Stomach (tissue), 4 donors: ENCODE results near the gene FTO.

ENCODE experiments used
- EP300 ChIP-seq: sonication (generic); formaldehyde crosslinking; IDR thresholded peaks from one replicate; pipeline ENCODE4 v1.6.1; 2017; ENCODE audit warnings: antibody characterized with exemption
- POLR2AphosphoS5 ChIP-seq, 3 donors: sonication (generic); formaldehyde crosslinking; IDR thresholded peaks; one replicate each; pipeline ENCODE4 v1.6.1; 2016; ENCODE audit warnings: antibody characterized with exemption in 3 of 3
- TF ChIP-seq, protein P1 (sequence below), 7 experiments: fragments of 450-650 bp in 4 of 7; fragments of 200-600 bp in 3 of 7; sonication (generic) in 3 of 7; IDR thresholded peaks; one replicate each; pipeline ENCODE4 v1.5.1; 2016 to 2019; ENCODE audit warnings: antibody characterized with exemption in 7 of 7, control low read depth in 2 of 7, mild to moderate bottlenecking in 1 of 7

DNA sequence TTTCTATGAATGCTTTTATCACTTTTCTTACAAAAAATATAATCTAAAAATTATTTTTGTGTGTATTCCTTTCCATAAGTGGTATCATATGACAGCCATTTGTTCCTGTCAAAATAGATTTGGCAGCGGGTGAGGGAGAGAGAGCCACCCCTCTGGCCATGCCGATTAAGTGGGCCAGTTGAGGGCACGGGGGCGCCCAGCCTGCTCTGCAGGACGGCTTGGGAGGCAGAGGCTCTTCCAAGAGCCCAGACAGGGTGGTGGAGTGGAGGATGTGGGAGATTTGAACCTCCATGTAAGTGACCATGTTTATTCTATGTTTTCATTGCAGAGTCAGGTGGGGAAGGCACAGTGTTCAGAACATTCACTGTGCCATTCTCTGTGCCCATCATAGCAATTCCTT, 493.8 kb downstream of the FTO start:
- TF ChIP-seq POLR2AphosphoS5 (IDR thresholded peaks at IDR 0.05) (no peak), EP300 (no peak)
- TF ChIP-seq, protein P1, sequence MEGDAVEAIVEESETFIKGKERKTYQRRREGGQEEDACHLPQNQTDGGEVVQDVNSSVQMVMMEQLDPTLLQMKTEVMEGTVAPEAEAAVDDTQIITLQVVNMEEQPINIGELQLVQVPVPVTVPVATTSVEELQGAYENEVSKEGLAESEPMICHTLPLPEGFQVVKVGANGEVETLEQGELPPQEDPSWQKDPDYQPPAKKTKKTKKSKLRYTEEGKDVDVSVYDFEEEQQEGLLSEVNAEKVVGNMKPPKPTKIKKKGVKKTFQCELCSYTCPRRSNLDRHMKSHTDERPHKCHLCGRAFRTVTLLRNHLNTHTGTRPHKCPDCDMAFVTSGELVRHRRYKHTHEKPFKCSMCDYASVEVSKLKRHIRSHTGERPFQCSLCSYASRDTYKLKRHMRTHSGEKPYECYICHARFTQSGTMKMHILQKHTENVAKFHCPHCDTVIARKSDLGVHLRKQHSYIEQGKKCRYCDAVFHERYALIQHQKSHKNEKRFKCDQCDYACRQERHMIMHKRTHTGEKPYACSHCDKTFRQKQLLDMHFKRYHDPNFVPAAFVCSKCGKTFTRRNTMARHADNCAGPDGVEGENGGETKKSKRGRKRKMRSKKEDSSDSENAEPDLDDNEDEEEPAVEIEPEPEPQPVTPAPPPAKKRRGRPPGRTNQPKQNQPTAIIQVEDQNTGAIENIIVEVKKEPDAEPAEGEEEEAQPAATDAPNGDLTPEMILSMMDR (IDR thresholded peaks at IDR 0.05): no peak
